OCI-LY1 (cell line): Measurements from ENCODE around the gene GALNT18.

ENCODE experiments used
- H2AFZ ChIP-seq: fragments of 200-600 bp; sonication (generic), shearing (Covaris generic); 2 replicates; pipeline ENCODE4 v1.6.0; 2014; ENCODE audit warnings: antibody characterized with exemption, mild to moderate bottlenecking, low read length
- H3F3A ChIP-seq: fragments of 200-600 bp; sonication (generic), shearing (Covaris generic); 2 replicates; pipeline ENCODE4 v1.6.0; 2014; ENCODE audit warnings: mild to moderate bottlenecking, antibody characterized with exemption, low read length, moderate library complexity; ENCODE audit not compliant: insufficient read depth
- H3K27ac ChIP-seq: fragments of 200-600 bp; sonication (generic); 2 replicates; pipeline ENCODE4 v1.5.1; 2014; ENCODE audit warnings: low read length, mixed run types, mild to moderate bottlenecking, low read depth; ENCODE audit not compliant: poor library complexity, severe bottlenecking
- H3K27me3 ChIP-seq: fragments of 200-600 bp; sonication (generic); 2 replicates; pipeline ENCODE4 v1.6.0; 2014; ENCODE audit warnings: antibody characterized with exemption, mild to moderate bottlenecking, low read length, moderate library complexity; ENCODE audit not compliant: insufficient read depth
- H3K36me3 ChIP-seq: fragments of 200-600 bp; sonication (generic); 2 replicates; pipeline ENCODE4 v1.6.1; 2014; ENCODE audit warnings: mild to moderate bottlenecking, antibody characterized with exemption, low read length, moderate library complexity, mixed read lengths; ENCODE audit not compliant: insufficient read depth
- H3K4me1 ChIP-seq: fragments of 200-600 bp; sonication (generic); 2 replicates; pipeline ENCODE4 v1.5.1; 2014; ENCODE audit warnings: mild to moderate bottlenecking, low read length, moderate library complexity; ENCODE audit not compliant: insufficient read depth, severe bottlenecking
- H3K4me2 ChIP-seq: fragments of 200-600 bp; sonication (generic), shearing (Covaris generic); 2 replicates; pipeline ENCODE4 v1.6.1; 2014; ENCODE audit warnings: low read length
- H3K4me3 ChIP-seq: fragments of 200-600 bp; sonication (generic); 2 replicates; pipeline ENCODE4 v1.5.1; 2014; ENCODE audit warnings: low read length, low read depth, mild to moderate bottlenecking, mixed read lengths; ENCODE audit not compliant: poor library complexity, severe bottlenecking
- H3K79me2 ChIP-seq: fragments of 200-600 bp; shearing (Covaris generic); 2 replicates; pipeline ENCODE4 v1.6.1; 2016; ENCODE audit warnings: mixed run types, low read length, mixed read lengths; ENCODE audit not compliant: insufficient read depth
- H3K9ac ChIP-seq: fragments of 200-600 bp; sonication (generic), shearing (Covaris generic); 2 replicates; pipeline ENCODE4 v1.6.1; 2014; ENCODE audit warnings: mild to moderate bottlenecking, low read length, mixed read lengths
- H3K9me2 ChIP-seq: fragments of 200-600 bp; sonication (generic), shearing (Covaris generic); 2 replicates; pipeline ENCODE4 v1.6.1; 2014; ENCODE audit warnings: low read depth, mild to moderate bottlenecking, low read length, mixed read lengths
- H3K9me3 ChIP-seq: fragments of 200-600 bp; shearing (Covaris generic); 2 replicates; pipeline ENCODE4 v1.6.1; 2014; ENCODE audit warnings: low read length, mixed read lengths
- H4K20me1 ChIP-seq: fragments of 200-600 bp; sonication (generic), shearing (Covaris generic); 2 replicates; pipeline ENCODE4 v1.6.0; 2016; ENCODE audit warnings: mild to moderate bottlenecking, low read length; ENCODE audit not compliant: insufficient read depth
- CTCF ChIP-seq: fragments of 200-600 bp; sonication (generic), shearing (Covaris generic); IDR thresholded peaks from 2 replicates; pipeline ENCODE4 v1.5.1; 2017; ENCODE audit warnings: mild to moderate bottlenecking, antibody characterized with exemption, low read length, moderate library complexity, mixed read lengths
- EZH2 ChIP-seq: fragments of 200-600 bp; sonication (generic), shearing (Covaris generic); IDR thresholded peaks from 2 replicates; pipeline ENCODE4 v1.8.0; 2017; ENCODE audit warnings: borderline replicate concordance, mixed run types, mild to moderate bottlenecking, antibody characterized with exemption, low read length, moderate library complexity, mixed read lengths

The GALNT18 gene

GRCh38 chr11:11312738-11313137 lies 309.1 kb downstream of the GALNT18 start:
- no peaks in the 10 kb centered on the region for H4K20me1 ChIP-seq
- H3K36me3 ChIP-seq, result no peaks in the 10 kb centered on the region
- no peaks in the 10 kb centered on the region for H3K79me2 ChIP-seq
- no peak for TF ChIP-seq EZH2
- TF ChIP-seq CTCF, result no peak
- no peak overlapping the region for H3K4me3 ChIP-seq
- H3K27ac ChIP-seq, result no peak overlapping the region
- no peaks in the 10 kb centered on the region for H3K9me2 ChIP-seq
- no peaks in the 10 kb centered on the region for H3K9me3 ChIP-seq
- no peaks in the 10 kb centered on the region for H3K4me1 ChIP-seq
- no peaks in the 10 kb centered on the region for H3F3A ChIP-seq
- H2AFZ ChIP-seq, result no peak overlapping the region
- H3K9ac ChIP-seq, result no peak overlapping the region
- H3K4me2 ChIP-seq, result no peak overlapping the region
- H3K27me3 ChIP-seq, result no peaks in the 10 kb centered on the region

GRCh38 chr11:11311169-11311568 lies 310.6 kb downstream of the GALNT18 start:
- Histone ChIP-seq H3K79me2 (no peaks in the 10 kb centered on the region), H3K9me3 (no peaks in the 10 kb centered on the region), H2AFZ (no peak overlapping the region), H3K27ac (no peak overlapping the region), H3K9ac (no peak overlapping the region), H4K20me1 (no peaks in the 10 kb centered on the region), H3K4me3 (no peak overlapping the region), H3K4me2 (no peak overlapping the region), H3K27me3 (no peaks in the 10 kb centered on the region), H3K9me2 (no peaks in the 10 kb centered on the region), H3K36me3 (no peaks in the 10 kb centered on the region), H3K4me1 (no peaks in the 10 kb centered on the region), H3F3A (no peaks in the 10 kb centered on the region)
- no peak for TF ChIP-seq EZH2

GRCh38 chr11:11309906-11310305 lies 311.9 kb downstream of the GALNT18 start:
- Histone ChIP-seq H3K9me3 (no peaks in the 10 kb centered on the region), H2AFZ (no peak overlapping the region), H3K36me3 (no peaks in the 10 kb centered on the region), H3K4me2 (no peak overlapping the region), H3K27me3 (no peaks in the 10 kb centered on the region), H3K9ac (no peak overlapping the region), H4K20me1 (no peaks in the 10 kb centered on the region), H3K27ac (no peak overlapping the region), H3K9me2 (no peaks in the 10 kb centered on the region), H3K4me1 (no peaks in the 10 kb centered on the region), H3K4me3 (no peak overlapping the region), H3K79me2 (no peaks in the 10 kb centered on the region), H3F3A (no peaks in the 10 kb centered on the region)
- TF ChIP-seq EZH2 (no peak), CTCF (no peak)

GRCh38 chr11:11308249-11308648 lies 313.6 kb downstream of the GALNT18 start:
- no peaks in the 10 kb centered on the region for H3K36me3 ChIP-seq
- no peak overlapping the region for H3K4me2 ChIP-seq
- H3F3A ChIP-seq, result no peaks in the 10 kb centered on the region
- no peaks in the 10 kb centered on the region for H3K4me1 ChIP-seq
- no peaks in the 10 kb centered on the region for H3K9me2 ChIP-seq
- no peaks in the 10 kb centered on the region for H3K9me3 ChIP-seq
- H3K79me2 ChIP-seq, result no peaks in the 10 kb centered on the region
- no peaks in the 10 kb centered on the region for H3K27me3 ChIP-seq
- TF ChIP-seq CTCF (no peak), EZH2 (no peak)
- no peak overlapping the region for H3K9ac ChIP-seq
- H3K27ac ChIP-seq, result no peak overlapping the region
- H2AFZ ChIP-seq, result no peak overlapping the region
- H4K20me1 ChIP-seq, result no peaks in the 10 kb centered on the region
- H3K4me3 ChIP-seq, result no peak overlapping the region
